Amniotic epithelial cell (primary cell): ENCODE results near the gene ALG8.
A peak's percentile ranks its signal among the peaks of the same experiment; 100 is the strongest.
"Not testable (repeated sequence)": the region's sequence is repeated elsewhere in the genome, so short reads cannot be mapped to it uniquely, and the experiment has no call there.

Experiments used
- DNase-seq: peaks from one replicate; pipeline ENCODE4 v3.0.0-alpha.2; 2010; ENCODE audit warnings: low read depth

The ALG8 gene

GRCh38 chr11:78069465-78069864 is 70.0 kb downstream of the ALG8 start:
- no peak for DNase-seq

GRCh38 chr11:78067704-78068103 is 71.7 kb downstream of the ALG8 start:
- no peak for DNase-seq

GRCh38 chr11:78066471-78066870 is 73.0 kb downstream of the ALG8 start:
- DNase-seq: peak; percentile 35

GRCh38 chr11:78065203-78065602 is 74.2 kb downstream of the ALG8 start:
- no peak for DNase-seq

GRCh38 chr11:78063440-78064181 is 75.8 kb downstream of the ALG8 start, which contains the start of gene THRSP:
Gene THRSP, plus strand, starts transcription at chr11:78063861. Its CDS starts 21 bp downstream, at chr11:78063882.
- no peak for DNase-seq

- no peak for DNase-seq
Observed at GRCh38 chr11:78062671-78063070, 76.8 kb downstream of the ALG8 start.

- DNase-seq: peak; percentile 76
Observed at GRCh38 chr11:78061921-78062311, 77.5 kb downstream of the ALG8 start.

GRCh38 chr11:78061088-78061920 is 78.1 kb downstream of the ALG8 start:
- no peak for DNase-seq

- DNase-seq: no peak
Observed at GRCh38 chr11:78060533-78060932, 78.9 kb downstream of the ALG8 start.

- not testable (repeated sequence) for DNase-seq
Observed at GRCh38 chr11:78059749-78060328, 79.6 kb downstream of the ALG8 start.

- no peak for DNase-seq
Observed at GRCh38 chr11:78057462-78058055, 81.9 kb downstream of the ALG8 start.

- DNase-seq: no peak
Observed at GRCh38 chr11:78056093-78056492, 83.3 kb downstream of the ALG8 start.

- DNase-seq: no peak
Observed at GRCh38 chr11:78054971-78055370, 84.5 kb downstream of the ALG8 start.

- peak; percentile 78 for DNase-seq
Observed at GRCh38 chr11:78050964-78051831, 88.2 kb downstream of the ALG8 start.
